GM03348 (cell line): ENCODE data around the gene TENM4.

Experiments
- DNase-seq: peaks from one replicate; pipeline ENCODE4 v3.0.0; 2012; ENCODE audit warnings: low spot score

TENM4 gene

GRCh38 chr11:79054636-79055035 is 386.2 kb downstream of the TENM4 start:
- DNase-seq, result no peak

- no peak for DNase-seq
Measured at GRCh38 chr11:79052544-79052943, 388.3 kb downstream of the TENM4 start.

- DNase-seq, result no peak
Measured at GRCh38 chr11:79050786-79051185, 390.0 kb downstream of the TENM4 start.

- no peak for DNase-seq
Measured at GRCh38 chr11:79049741-79050179, 391.1 kb downstream of the TENM4 start.

- DNase-seq, result no peak
Measured at GRCh38 chr11:79047980-79048379, 392.9 kb downstream of the TENM4 start.

GRCh38 chr11:79047321-79047720 is 393.5 kb downstream of the TENM4 start:
- DNase-seq, result no peak

GRCh38 chr11:79046366-79046765 is 394.5 kb downstream of the TENM4 start:
- DNase-seq, result no peak

- DNase-seq, result no peak
Measured at GRCh38 chr11:79045800-79046304, 395.0 kb downstream of the TENM4 start.

- no peak for DNase-seq
Measured at GRCh38 chr11:79045018-79045799, 395.6 kb downstream of the TENM4 start.

- DNase-seq, result no peak
Measured at GRCh38 chr11:79044201-79044600, 396.6 kb downstream of the TENM4 start.

GRCh38 chr11:79043726-79044125 is 397.1 kb downstream of the TENM4 start:
- DNase-seq, result no peak

GRCh38 chr11:79042824-79043223 is 398.0 kb downstream of the TENM4 start:
- no peak for DNase-seq

GRCh38 chr11:79040348-79040747 is 400.5 kb downstream of the TENM4 start:
- DNase-seq, result no peak

- DNase-seq, result no peak
Measured at GRCh38 chr11:79039122-79039521, 401.7 kb downstream of the TENM4 start.

- no peak for DNase-seq
Measured at GRCh38 chr11:79035881-79036280, 404.9 kb downstream of the TENM4 start.

GRCh38 chr11:79033833-79034232 is 407.0 kb downstream of the TENM4 start:
- no peak for DNase-seq

- DNase-seq, result no peak
Measured at GRCh38 chr11:79030448-79030847, 410.4 kb downstream of the TENM4 start.

GRCh38 chr11:79028225-79028624 is 412.6 kb downstream of the TENM4 start:
- no peak for DNase-seq

- peak; percentile 50 for DNase-seq
Measured at GRCh38 chr11:79026803-79027445, 413.9 kb downstream of the TENM4 start.

GRCh38 chr11:79025622-79026021 is 415.2 kb downstream of the TENM4 start:
- no peak for DNase-seq

- DNase-seq, result no peak
Measured at GRCh38 chr11:79025097-79025496, 415.7 kb downstream of the TENM4 start.

GRCh38 chr11:79022265-79022664 is 418.6 kb downstream of the TENM4 start:
- no peak for DNase-seq

- no peak for DNase-seq
Measured at GRCh38 chr11:79021601-79022000, 419.2 kb downstream of the TENM4 start.
